GM19025 (cell line): ENCODE data around the gene NAA38.
"Not testable (repeated sequence)": the region's sequence is repeated elsewhere in the genome, so short reads cannot be mapped to it uniquely, and the experiment has no call there.

Experiments used
- ATAC-seq: cut with Tn5 transposase; IDR thresholded peaks from one replicate; pipeline ENCODE4 v1.9.1; 2021; ENCODE audit warnings: mild to moderate bottlenecking, low read depth, moderate library complexity; ENCODE audit not compliant: unreplicated experiment

Gene NAA38

DNA sequence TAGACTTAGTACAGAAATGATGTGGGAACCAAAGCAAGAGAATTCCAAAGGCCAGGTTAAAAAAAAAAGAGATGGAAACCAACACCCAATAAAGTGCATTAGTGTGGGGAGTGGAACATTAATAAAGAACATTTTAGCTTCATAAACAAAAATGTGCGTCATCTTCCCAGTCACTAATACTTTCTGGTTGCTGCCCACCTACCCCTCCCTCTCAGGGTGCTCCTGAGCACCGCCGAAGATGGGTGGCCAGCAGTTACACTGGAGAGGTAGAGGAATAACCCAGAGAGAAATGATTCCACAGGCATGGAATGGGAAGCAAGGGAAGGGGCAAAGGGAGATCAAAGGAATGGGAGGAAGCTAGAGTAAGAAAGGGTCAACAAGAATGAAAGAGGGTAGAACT, 25.3 kb upstream of the NAA38 start:
- ATAC-seq: no peak

- ATAC-seq: no peak
Observed at GRCh38 chr17:7882068-7882467, 24.7 kb upstream of the NAA38 start.

DNA sequence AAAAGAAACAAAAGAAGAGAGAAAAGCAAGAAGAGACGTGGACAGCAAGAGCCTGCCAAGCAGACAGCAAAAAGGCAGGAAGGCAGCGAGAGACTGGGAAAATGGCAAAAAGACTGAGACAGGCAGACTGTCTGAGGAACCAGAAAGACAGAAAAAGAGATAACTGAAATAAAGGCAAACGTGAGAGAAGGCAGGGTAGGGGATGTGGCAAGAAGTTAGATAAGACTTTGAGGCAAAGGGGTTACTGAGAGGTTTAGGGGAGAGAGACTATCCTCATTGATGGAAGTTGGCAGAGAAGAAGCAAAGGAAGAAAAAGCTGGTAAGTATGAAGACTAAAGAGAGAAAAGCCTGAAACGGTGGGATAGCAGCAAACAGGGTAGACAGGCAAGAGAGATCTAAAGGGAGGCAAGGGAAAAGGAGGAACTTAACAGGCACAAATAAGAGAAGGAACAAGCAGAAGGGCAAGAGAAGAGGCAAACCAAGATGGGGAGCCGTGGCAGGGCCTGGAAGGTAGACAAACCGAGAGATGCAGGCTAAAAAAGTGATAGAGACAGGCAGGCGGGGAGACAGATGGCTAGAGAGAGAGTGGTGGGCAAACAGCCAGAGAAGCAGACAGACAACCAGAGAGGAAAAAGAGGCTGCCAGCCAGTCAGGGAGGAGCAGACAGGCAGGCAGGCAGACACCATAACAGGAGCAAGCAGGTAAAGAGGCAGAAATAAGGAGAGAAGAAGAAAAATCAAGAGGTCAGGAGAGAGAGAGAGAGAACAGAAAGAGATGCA, 24.1 kb upstream of the NAA38 start:
- no peak for ATAC-seq

DNA sequence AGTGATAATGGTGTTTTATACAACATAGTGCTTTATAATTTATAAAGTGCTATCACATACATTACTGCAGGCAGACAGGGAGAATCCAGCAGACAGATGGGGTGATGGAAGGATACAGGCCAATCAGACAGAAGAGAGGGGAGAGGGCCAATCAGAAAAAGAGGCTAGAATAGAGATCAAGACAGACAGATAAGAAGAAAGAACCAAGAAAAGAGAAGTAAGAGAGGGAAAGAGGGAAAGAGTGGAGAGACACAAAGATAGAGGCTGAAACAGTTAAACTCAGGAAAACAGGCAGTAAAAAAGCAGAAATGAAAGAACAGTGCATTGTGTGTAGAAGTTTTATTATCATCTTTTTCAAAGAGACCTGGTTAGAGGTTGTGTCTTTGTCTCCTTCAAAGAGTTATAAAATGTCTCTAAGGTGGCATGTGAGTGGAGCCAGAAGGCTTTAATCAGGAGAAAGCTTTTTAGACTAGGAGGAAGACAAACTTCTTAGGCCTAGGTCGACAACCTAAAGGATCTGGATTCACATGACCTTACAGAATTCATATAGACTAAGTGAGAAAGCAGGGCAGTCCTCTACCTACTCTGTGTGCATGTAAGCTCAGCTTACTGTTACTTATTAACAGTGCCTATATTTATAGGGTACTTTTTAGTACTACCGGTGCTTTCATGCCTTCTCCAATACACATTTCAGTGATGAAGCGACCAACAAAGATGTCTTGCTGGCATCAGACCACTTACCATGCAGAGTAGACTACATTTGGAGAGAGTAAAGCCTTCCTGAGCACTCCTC, 22.9 kb upstream of the NAA38 start:
- ATAC-seq: no peak

DNA sequence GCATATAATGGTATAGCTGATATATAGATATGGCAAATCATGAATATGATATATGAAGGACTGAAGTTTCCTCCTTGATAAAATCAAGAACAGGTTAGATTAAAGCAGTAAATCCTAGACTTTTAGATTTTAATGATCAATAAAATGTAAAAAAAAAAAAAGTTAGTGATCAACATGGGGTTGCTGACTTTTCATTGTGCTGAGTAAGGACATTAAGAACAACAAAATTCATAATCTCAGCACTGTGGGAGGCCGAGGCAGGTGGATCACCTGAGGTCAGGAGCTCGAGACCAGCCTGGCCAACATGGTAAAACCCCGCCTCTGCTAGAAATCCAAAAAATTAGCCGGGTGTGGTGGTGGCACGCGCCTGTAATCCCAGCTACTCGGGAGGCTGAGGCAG, 20.9 kb upstream of the NAA38 start:
- no peak for ATAC-seq

DNA sequence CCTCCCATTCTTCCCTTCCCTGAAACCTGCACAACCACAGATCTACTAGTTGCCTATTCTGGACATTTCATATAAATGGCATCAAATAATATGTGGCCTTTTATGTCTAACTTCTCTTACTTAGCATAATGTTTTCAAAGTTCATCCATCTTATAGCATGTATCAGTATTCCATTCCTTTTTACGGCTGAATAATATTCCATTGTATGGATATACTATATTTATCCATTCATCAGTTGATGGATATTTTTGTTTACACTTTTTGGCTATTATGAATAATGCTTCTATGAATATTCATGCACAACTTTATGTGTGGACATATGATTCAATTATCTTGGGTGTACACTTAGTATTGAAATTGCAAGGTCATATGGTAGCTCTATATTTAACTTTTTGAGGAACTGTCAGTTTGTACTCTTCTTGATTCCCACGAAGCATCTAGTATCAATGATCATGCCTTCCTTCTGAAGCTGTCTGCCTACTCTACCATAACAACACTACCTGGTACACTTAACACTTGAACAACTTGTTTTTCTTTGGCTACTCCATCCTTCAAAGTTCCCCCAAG, 18.5 kb upstream of the NAA38 start:
- no peak for ATAC-seq

- no peak for ATAC-seq
Observed at GRCh38 chr17:7873051-7873450, 15.7 kb upstream of the NAA38 start.

- ATAC-seq: no peak
Observed at GRCh38 chr17:7867881-7868329, 10.5 kb upstream of the NAA38 start.

DNA sequence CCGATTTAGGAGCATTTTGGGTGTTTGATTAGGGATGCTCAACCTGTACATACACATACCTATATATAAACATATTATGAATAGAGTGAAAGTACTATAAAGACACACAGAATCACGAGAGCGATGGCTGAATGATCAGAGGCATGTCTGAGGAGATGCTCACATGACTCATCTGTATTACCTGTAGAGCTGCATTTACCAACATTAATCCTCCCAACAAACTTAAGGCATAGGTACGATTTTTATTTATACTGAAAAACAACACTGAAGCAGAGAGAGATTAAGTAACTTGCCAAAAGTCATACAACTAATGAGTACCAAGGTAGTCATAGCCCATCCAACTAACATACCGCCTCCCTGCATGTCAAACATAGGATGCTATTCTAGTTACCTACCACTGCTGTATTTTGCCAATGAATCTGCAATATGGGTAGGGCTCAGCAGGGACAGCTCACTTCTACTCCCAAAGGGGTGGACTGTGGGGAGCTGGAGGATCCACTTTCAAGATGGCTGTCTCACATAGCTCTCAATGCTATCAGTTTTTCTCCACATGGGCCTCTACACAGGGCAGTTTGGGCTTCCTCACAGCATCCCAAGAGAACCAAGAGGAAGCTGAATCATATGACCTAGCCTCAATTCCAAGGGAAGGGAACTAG, 7.8 kb upstream of the NAA38 start:
- no peak for ATAC-seq

DNA sequence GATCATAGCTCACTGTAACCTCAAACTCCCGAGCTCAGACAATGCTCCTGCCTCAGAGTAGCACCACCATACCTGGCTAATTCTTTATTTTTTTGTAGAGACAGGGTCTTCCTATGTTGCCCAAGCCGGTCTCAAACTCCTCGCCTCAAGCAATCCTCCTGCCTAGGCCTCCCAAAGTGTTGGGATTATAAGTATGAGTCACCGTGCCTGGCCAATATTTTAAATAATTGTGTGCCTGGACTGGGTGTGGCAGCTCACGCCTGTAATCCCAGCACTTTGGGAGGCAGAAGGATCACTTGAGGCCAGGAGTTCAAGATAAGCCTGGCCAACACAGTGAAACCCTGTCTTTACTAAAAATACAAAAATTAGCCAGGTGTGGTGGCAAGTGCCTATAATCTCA, 7.0 kb upstream of the NAA38 start:
- ATAC-seq: not testable (repeated sequence)

GRCh38 chr17:7862692-7863437, 5.5 kb upstream of the NAA38 start:
- ATAC-seq: no peak

DNA sequence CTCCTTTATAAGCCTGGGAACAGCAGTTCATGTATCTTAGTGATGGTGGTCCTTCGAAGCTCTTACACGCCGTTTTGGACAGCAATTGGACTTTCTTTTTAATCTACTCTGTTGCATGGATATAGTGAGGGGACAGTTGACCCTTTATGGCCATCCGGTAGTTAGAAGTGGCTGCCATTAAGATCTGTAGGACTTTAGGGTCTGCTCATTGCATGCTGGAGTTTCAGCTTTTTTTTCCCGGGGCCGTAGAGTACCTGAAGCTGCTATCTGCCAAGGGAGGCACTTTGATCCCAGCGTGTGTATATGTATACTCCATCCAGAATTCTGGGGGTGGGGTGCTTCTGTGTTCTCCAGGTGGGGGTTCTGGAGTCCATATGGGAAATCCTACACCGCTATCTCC, 1.7 kb upstream of the NAA38 start:
- ATAC-seq: no peak

- ATAC-seq: no peak
Observed at GRCh38 chr17:7858522-7858810, 1.1 kb upstream of the NAA38 start.

DNA sequence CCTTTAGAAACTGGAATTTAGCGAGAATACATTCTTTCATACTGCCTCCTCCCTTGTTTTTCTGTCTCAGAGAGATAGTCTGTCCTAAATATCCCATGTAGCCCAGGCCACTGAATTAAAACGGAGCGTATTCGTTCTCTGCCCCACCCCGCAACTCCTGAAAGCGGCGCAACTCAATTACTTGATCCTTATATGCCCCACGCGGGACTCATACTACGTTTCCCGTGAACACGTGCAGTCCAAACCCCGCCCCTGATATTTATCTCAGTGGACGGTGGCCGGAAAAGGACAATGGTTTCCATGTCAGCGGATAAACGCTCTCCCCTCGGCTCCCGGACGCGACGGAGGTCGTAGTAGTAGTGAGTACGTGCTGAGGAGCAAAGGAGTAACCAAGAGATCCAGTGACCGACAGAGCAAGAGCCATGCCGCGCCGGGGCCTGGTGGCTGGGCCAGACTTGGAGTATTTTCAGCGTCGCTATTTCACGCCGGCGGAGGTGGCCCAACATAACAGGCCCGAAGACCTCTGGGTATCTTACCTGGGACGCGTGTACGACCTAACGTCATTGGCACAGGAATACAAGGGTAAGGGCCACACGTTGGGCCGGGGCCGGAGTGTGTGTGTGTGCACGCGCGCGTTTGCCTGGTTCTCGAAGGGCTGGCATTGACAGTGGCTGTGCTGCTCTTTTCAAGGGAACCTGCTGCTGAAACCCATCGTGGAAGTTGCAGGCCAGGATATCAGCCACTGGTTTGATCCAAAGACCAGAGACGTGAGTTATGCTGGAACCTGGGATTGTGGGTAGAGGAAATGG, 558 bp upstream of the NAA38 start, which contains the start of gene CYB5D1:
CYB5D1 (plus strand) TSS at position 291 of the 809 bp plus-strand sequence; CDS start at position 423, 132 bp downstream.
- peak; percentile 25 for ATAC-seq

DNA sequence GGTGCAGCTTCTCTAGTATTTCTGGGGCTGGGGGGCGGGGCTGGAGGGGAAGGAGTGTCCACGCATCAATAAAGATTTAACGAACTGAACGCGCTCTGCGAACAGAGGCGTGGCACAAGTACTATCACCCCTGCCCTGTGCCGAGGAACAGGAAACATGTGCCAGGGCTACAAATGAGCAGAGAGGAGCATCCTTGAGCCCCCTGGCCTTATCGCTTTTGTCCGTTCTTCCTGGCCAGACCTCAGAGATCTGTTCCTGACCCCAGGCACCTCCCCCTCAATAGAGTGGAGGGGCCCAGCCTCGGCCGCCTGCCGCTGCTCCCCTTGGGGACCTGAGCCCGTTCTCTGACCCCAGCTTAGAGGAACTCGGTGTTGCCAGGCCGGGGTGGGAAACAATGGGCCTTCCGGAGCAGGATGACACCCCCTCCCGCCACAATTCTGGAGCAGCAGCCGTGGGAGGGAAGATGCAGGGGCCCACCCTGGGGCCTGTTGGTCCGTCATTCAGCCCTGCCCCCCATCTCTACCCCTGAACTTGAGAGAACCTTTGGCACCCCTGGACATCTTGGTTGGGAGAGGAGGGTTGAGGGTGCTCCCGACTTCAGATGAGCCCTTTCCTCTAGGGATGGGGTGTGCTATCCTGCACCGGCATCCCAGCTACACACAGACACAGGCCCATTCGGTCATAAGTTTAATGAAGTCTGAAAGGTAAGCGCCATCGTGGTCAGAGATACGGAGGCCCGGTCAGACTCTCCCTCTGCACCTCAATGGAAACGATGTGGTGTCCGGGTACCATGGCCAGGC, 1.1 kb downstream of the NAA38 start:
- ATAC-seq: no peak

- ATAC-seq: no peak
Observed at GRCh38 chr17:7855660-7856010, 1.7 kb downstream of the NAA38 start.

DNA sequence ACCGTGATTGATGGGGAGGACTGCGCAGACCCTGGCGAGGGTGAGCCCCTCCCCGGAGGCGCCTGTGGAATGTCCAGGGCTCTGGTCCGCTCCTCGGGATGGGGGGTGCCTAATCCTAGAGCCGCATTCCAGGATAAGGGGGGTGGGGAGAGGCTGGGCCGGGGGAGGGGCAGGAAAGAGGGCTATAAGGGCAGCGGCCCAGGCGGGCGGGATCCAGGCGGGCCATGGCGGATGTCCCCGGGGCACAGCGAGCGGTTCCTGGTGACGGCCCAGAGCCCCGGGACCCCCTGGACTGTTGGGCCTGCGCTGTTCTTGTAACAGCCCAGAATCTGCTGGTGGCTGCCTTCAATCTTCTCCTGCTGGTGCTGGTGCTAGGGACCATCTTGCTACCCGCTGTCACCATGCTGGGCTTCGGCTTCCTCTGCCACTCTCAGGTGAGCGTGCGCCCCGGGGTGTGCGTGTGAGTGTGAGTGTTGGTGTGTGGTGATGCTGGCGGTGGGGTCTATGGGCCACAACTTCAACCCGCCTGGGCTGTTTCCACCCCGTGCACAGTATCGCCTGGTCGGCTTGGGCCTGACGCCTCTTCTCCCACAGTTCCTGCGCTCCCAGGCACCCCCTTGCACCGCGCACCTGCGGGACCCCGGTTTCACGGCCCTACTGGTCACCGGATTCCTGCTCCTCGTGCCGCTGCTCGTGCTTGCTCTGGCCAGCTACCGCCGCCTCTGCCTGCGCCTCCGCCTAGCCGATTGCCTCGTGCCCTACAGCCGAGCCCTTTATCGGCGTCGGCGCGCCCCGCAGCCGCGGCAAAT, 2.3 kb downstream of the NAA38 start, which contains the start of gene TMEM88:
TMEM88 (plus strand) TSS at position 216 of the 809 bp plus-strand sequence; CDS start at position 225, 9 bp downstream.
- ATAC-seq: no peak
